Panc1 (cell line): Measurements from ENCODE around the gene FBXO4.

Experiments used
- CTCF ChIP-seq: fragments of 450-650 bp; IDR thresholded peaks from 2 replicates; pipeline ENCODE4 v1.5.1; 2017; ENCODE audit warnings: mild to moderate bottlenecking
- SIN3A ChIP-seq: IDR thresholded peaks from 2 replicates; pipeline ENCODE4 v1.6.1; 2012; ENCODE audit warnings: low read depth, mild to moderate bottlenecking, low read length, moderate library complexity, borderline replicate concordance; ENCODE audit not compliant: insufficient read depth

DNA sequence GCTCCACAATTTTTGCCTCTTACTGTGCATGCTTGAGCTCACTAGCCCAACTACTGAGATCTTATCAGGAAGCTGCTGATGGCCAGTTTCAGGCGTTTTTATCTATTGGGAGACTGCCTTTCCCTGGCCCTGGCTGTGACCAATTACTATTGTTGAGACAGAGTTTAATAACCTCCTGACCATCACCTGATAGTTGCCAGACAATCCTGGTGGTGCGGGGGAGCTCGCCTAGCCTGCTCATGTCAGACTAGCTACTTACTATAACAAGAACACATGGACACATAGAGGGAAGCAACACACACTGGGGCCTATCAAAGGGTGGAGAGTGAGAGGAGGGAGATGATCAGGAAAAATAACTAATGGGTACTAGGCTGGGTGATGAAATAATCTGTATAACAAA lies 41.8 kb upstream of the FBXO4 start:
- no peak for TF ChIP-seq SIN3A
- no peak for TF ChIP-seq CTCF
